ENCODE data around the gene ANKRD52.
"Not testable (repeated sequence)": the region's sequence is repeated elsewhere in the genome, so short reads cannot be mapped to it uniquely, and the experiment has no call there.

The ANKRD52 gene

DNA sequence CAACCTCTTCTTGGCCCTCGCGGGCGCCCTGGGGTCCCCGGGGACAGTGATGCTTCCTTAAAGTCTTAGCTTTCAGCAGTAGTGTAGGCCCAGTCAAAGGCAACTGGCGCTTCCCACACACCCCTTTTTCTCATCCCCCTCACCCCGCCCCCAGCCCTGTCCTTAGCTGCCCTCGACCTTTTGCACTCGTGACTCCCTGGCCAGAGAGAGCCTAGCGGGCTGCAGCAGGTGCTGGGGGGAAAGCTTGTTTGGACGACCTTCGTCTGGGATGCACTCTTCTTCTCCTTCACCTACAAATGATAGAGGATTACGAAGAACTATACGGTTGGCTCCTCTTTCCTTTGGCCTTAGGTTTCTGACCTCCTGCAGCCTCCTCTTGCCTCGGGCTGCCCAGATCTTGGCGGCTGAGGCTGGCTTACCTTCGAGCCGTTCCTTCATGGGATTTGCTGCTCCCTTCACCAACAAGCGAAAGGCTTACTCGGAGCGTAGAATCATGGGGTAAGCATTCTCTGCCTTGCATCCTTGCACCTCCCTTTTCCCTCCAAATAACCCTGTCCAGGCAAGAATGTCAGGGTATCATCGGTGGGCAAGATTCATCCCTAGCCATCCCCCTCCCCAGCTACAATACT is 9.4 kb upstream of the ANKRD52 start:
- no peaks in the 10 kb centered on the region for H3K27me3 ChIP-seq (ENCODE audit: insufficient read depth, insufficient read length)
- peak overlapping the region; percentile 86 for H3K4me3 ChIP-seq (ENCODE audit: insufficient read length, low read depth)
- no peaks in the 10 kb centered on the region for H3K4me1 ChIP-seq (ENCODE audit: insufficient read depth, insufficient read length)
- no peaks in the 10 kb centered on the region for H3K9me3 ChIP-seq (ENCODE audit: insufficient read depth, low read length)
- H3K9ac ChIP-seq (ENCODE audit: insufficient read length, low read depth): peak overlapping the region; percentile 91
- TF ChIP-seq ZNF274 (IDR thresholded peaks at IDR 0.05; ENCODE audit: low read depth, low read length) (no peak), SUZ12 (IDR thresholded peaks at IDR 0.05; ENCODE audit: extremely low read depth, insufficient read depth, insufficient read length) (no peak), YY1 (IDR thresholded peaks at IDR 0.05; ENCODE audit: insufficient read depth, insufficient read length) (no peak)
- DNase-seq (ENCODE audit: low read depth, low spot score): no peak
- peaks cover 34% of the 10 kb centered on the region for H3K36me3 ChIP-seq (ENCODE audit: insufficient read depth, insufficient read length, low read length)

DNA sequence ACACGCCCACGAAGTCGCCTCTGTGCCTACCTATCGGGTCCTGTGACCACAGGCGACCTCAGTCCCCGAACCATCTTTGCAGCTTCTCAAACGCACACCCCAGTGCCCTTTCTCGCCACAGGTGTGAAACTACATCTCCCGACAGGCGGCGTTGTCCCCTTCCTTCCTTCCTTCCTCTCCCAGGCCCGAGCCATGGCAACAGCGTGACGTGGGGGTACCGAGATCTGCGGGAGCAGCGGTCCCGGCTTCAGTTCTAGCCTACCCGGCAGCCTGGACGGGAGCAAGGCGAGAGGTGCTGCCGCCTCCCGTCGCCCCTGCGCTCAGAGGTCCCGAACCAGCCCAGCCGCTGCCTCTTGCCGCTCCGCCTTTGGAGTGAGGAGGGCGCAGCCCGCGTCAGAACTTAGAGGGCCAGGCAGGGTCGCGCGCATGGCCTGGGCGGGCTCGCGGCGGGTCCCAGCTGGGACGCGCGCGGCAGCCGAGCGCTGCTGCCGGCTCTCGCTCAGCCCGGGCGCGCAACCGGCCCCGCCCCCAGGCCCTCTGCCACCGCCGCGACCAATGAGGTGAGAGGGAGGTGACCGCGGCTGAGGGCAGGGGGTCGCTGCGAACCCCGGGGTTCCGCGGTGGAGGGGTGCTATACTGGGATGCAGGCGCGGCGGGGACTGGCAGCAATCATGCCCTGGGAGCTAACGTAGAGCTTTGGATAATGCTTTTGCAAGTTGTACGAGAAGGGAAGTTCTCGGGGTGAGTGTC is 8.7 kb upstream of the ANKRD52 start, which contains the start of gene COQ10A:
Gene COQ10A, plus strand, starts transcription at position 250 of the 750 bp plus-strand sequence. Its CDS starts 177 bp downstream, at position 427.
- DNase-seq (ENCODE audit: low read depth, low spot score): peak; percentile 84
- Histone ChIP-seq H3K27me3 (ENCODE audit: insufficient read depth, insufficient read length) (no peaks in the 10 kb centered on the region), H3K9me3 (ENCODE audit: insufficient read depth, low read length) (no peaks in the 10 kb centered on the region), H3K4me3 (ENCODE audit: insufficient read length, low read depth) (peak within 1 kb of the TSS; percentile 86), H3K9ac (ENCODE audit: insufficient read length, low read depth) (peak within 1 kb of the TSS; percentile 91), H3K4me1 (ENCODE audit: insufficient read depth, insufficient read length) (no peaks in the 10 kb centered on the region), H3K36me3 (ENCODE audit: insufficient read depth, insufficient read length, low read length) (peaks cover 27% of the 10 kb centered on the region)
- TF ChIP-seq YY1 (IDR thresholded peaks at IDR 0.05; ENCODE audit: insufficient read depth, insufficient read length) (no peak), SUZ12 (IDR thresholded peaks at IDR 0.05; ENCODE audit: extremely low read depth, insufficient read depth, insufficient read length) (no peak), ZNF274 (IDR thresholded peaks at IDR 0.05; ENCODE audit: low read depth, low read length) (no peak)

DNA sequence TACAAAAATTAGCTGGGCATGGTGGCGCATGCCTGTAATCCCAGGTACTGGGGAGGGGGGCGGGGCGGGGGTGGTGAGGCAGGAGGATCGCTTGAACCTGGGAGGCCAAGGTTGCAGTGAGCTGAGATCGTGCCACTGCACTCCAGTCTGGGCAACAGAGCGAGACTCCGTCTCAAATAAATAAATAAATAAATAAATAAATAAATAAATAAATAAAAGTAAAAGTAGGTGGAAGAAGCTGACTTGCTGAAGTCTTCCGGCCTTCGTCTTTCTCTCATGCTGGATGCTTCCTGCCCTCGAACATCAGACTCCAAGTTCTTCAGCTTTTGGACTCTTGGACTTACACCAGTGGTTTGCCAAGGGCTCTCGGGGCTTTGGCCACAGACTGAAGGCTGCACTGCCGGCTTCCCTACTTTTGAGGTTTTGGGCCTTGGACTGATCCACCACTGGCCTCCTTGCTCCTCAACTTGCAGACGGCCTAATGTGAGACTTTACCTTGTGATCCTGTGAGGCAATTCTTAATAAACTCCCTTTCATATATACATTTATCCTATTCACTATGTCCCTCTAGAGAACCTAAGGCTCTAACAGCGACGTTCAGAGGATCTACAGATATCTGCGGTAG is 8.0 kb upstream of the ANKRD52 start:
- H3K9ac ChIP-seq (ENCODE audit: insufficient read length, low read depth): peak overlapping the region; percentile 91
- H3K9me3 ChIP-seq (ENCODE audit: insufficient read depth, low read length); H3K4me1 ChIP-seq (ENCODE audit: insufficient read depth, insufficient read length); H3K27me3 ChIP-seq (ENCODE audit: insufficient read depth, insufficient read length); DNase-seq (ENCODE audit: low read depth, low spot score): not testable (repeated sequence)
- H3K36me3 ChIP-seq (ENCODE audit: insufficient read depth, insufficient read length, low read length): peaks cover 20% of the 10 kb centered on the region
- H3K4me3 ChIP-seq (ENCODE audit: insufficient read length, low read depth): peak overlapping the region; percentile 86

DNA sequence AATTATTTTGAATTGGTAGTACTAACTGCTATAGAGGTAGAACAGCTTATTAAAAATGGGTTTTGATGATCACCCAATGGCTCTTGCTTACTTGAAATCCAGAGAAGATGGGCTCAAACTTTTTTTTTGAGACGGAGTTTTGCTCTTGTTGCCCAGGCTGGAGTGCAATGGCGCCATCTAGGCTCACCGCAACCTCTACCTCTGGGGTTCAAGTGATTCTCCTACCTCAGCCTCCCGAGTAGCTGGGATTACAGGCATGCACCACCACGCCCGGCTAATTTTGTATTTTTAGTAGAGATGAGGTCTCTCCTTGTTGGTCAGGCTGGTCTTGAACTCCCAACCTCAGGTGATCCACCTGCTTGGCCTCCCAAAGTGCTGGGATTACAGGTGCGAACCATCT is 4.8 kb upstream of the ANKRD52 start:
- H3K9me3 ChIP-seq (ENCODE audit: insufficient read depth, low read length); H3K9ac ChIP-seq (ENCODE audit: insufficient read length, low read depth); H3K4me1 ChIP-seq (ENCODE audit: insufficient read depth, insufficient read length); DNase-seq (ENCODE audit: low read depth, low spot score); H3K36me3 ChIP-seq (ENCODE audit: insufficient read depth, insufficient read length, low read length); H3K4me3 ChIP-seq (ENCODE audit: insufficient read length, low read depth): not testable (repeated sequence)
- H3K27me3 ChIP-seq (ENCODE audit: insufficient read depth, insufficient read length): peaks cover 10% of the 10 kb centered on the region

DNA sequence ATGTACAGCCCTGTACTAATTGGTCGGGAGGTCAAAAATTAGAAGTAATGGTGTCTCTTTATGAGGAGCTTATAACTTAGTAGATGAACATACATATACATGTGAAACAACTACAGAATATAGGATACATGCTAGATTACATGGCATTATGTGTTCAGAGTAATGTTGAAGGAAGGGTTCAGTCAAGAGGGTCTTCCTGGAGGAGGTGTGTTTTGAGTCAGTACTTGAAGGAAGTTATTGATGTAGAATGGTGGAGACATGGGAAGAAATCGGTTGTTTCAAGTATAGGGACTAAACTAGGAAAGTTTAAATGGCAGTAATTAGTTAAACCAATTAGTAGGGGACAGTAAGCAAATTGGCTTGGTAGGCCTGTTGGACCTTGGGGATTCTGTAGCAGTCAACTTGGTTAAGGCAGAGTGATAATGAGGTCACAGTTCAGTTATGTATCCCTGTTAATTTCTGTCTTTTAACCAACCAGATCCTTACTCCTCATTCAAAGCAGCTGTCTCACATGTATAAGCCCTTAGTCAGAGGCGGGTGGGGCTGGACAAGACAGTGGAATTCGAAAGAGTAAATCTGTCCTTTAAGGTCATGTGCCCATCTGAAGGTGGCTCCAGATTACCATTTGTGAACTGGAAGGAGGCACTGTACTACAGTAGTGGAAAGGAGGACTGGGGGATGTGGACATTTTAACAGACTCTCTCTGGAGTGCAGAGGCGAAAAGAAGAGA is 3.5 kb upstream of the ANKRD52 start:
- Histone ChIP-seq H3K36me3 (ENCODE audit: insufficient read depth, insufficient read length, low read length) (peaks cover 6% of the 10 kb centered on the region), H3K4me1 (ENCODE audit: insufficient read depth, insufficient read length) (peaks cover 4% of the 10 kb centered on the region), H3K9me3 (ENCODE audit: insufficient read depth, low read length) (no peaks in the 10 kb centered on the region), H3K27me3 (ENCODE audit: insufficient read depth, insufficient read length) (peaks cover 10% of the 10 kb centered on the region), H3K9ac (ENCODE audit: insufficient read length, low read depth) (no peak overlapping the region), H3K4me3 (ENCODE audit: insufficient read length, low read depth) (no peak overlapping the region)
- no peak for TF ChIP-seq YY1 (IDR thresholded peaks at IDR 0.05; ENCODE audit: insufficient read depth, insufficient read length)
- no peak for TF ChIP-seq SUZ12 (IDR thresholded peaks at IDR 0.05; ENCODE audit: extremely low read depth, insufficient read depth, insufficient read length)
- no peak for TF ChIP-seq ZNF274 (IDR thresholded peaks at IDR 0.05; ENCODE audit: low read depth, low read length)
- no peak for DNase-seq (ENCODE audit: low read depth, low spot score)

DNA sequence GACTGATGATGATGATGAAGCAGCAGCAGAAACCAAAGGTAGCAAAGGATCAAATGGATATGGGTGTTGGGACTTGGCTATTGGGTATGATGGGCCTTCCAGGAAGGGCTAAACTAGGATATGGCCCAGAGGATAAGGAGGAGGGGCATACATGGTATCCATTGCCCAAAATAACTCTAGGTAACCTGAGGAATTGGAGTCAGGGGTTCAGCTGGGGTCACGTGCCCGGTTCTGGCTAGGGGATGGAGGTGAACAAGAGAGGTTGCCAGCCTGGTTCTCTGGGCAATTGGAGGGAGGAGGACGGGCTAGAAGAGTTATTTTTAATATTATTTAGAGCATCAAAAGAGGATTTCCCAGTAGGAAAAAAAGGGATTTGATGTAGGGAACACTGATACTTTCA is 2.7 kb upstream of the ANKRD52 start:
- DNase-seq (ENCODE audit: low read depth, low spot score): no peak
- H3K36me3 ChIP-seq (ENCODE audit: insufficient read depth, insufficient read length, low read length): peaks cover 14% of the 10 kb centered on the region
- no peaks in the 10 kb centered on the region for H3K9me3 ChIP-seq (ENCODE audit: insufficient read depth, low read length)
- H3K27me3 ChIP-seq (ENCODE audit: insufficient read depth, insufficient read length): peaks cover 10% of the 10 kb centered on the region
- H3K4me3 ChIP-seq (ENCODE audit: insufficient read length, low read depth): no peak overlapping the region
- H3K9ac ChIP-seq (ENCODE audit: insufficient read length, low read depth): no peak overlapping the region
- TF ChIP-seq SUZ12 (IDR thresholded peaks at IDR 0.05; ENCODE audit: extremely low read depth, insufficient read depth, insufficient read length) (no peak), YY1 (IDR thresholded peaks at IDR 0.05; ENCODE audit: insufficient read depth, insufficient read length) (no peak), ZNF274 (IDR thresholded peaks at IDR 0.05; ENCODE audit: low read depth, low read length) (no peak)
- peaks cover 8% of the 10 kb centered on the region for H3K4me1 ChIP-seq (ENCODE audit: insufficient read depth, insufficient read length)

DNA sequence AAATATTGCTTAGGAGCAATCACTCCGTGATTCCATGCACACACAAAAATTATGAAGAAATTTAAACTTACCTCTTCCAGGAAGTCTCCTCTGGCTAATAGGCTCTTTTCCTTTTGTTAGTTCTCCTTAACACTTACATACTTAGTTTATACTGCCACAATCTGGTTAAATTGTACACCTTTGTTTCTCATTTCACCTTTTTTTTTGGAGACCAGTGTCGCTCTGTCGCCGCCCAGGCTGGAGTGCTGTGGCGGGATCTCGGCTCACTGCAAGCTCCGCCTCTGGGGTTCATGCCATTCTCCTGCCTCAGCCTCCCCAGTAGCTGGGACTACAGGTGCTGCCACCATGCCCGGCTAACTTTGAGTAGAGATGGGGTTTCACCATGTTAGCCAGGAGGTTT is 2.2 kb upstream of the ANKRD52 start:
- no peak for TF ChIP-seq ZNF274 (IDR thresholded peaks at IDR 0.05; ENCODE audit: low read depth, low read length)
- TF ChIP-seq YY1 (IDR thresholded peaks at IDR 0.05; ENCODE audit: insufficient read depth, insufficient read length): no peak
- no peak for TF ChIP-seq SUZ12 (IDR thresholded peaks at IDR 0.05; ENCODE audit: extremely low read depth, insufficient read depth, insufficient read length)
- no peak overlapping the region for H3K9ac ChIP-seq (ENCODE audit: insufficient read length, low read depth)
- H3K27me3 ChIP-seq (ENCODE audit: insufficient read depth, insufficient read length): peaks cover 10% of the 10 kb centered on the region
- H3K4me1 ChIP-seq (ENCODE audit: insufficient read depth, insufficient read length): peaks cover 12% of the 10 kb centered on the region
- DNase-seq (ENCODE audit: low read depth, low spot score): no peak
- no peak overlapping the region for H3K4me3 ChIP-seq (ENCODE audit: insufficient read length, low read depth)
- H3K36me3 ChIP-seq (ENCODE audit: insufficient read depth, insufficient read length, low read length): peaks cover 19% of the 10 kb centered on the region
- H3K9me3 ChIP-seq (ENCODE audit: insufficient read depth, low read length): no peaks in the 10 kb centered on the region

Measured in NT2/D1 (cell line).